ENCODE data around the gene NXPH3.

DNA sequence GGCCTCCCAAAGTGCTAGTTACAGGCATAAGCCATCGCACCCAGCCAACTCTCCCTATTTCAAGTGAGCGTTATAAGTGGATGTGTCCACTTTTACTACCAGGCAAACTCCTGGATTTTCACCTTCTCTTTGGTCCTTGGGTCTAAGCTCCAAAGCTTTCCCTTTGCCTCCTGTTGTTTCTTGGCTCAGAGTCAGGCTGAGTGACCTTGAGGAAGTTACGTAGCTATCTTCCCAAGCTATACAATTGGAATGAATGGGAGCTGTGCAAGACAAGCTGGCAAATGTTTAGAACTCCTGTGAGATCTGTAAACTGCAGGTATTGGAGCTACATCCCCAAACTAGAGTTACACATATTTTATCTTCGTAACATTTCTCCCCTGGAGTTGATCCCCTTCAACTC lies 20.3 kb downstream of the NXPH3 start:
- TF ChIP-seq, protein P1, sequence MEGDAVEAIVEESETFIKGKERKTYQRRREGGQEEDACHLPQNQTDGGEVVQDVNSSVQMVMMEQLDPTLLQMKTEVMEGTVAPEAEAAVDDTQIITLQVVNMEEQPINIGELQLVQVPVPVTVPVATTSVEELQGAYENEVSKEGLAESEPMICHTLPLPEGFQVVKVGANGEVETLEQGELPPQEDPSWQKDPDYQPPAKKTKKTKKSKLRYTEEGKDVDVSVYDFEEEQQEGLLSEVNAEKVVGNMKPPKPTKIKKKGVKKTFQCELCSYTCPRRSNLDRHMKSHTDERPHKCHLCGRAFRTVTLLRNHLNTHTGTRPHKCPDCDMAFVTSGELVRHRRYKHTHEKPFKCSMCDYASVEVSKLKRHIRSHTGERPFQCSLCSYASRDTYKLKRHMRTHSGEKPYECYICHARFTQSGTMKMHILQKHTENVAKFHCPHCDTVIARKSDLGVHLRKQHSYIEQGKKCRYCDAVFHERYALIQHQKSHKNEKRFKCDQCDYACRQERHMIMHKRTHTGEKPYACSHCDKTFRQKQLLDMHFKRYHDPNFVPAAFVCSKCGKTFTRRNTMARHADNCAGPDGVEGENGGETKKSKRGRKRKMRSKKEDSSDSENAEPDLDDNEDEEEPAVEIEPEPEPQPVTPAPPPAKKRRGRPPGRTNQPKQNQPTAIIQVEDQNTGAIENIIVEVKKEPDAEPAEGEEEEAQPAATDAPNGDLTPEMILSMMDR (IDR thresholded peaks at IDR 0.05) = no peak
- no peak for TF ChIP-seq POLR2A (IDR thresholded peaks at IDR 0.05)

All from prostate gland (tissue), 2 donors.